NCI-H2196 (cell line): ENCODE results near the gene NTRK3.
A peak's percentile ranks its signal among the peaks of the same experiment; 100 is the strongest.

Experiments used
- DNase-seq: peaks from one replicate; lab custom pipeline; 2025; ENCODE audit not compliant: unreplicated experiment; lab: John Stamatoyannopoulos, UW

The NTRK3 gene

DNA sequence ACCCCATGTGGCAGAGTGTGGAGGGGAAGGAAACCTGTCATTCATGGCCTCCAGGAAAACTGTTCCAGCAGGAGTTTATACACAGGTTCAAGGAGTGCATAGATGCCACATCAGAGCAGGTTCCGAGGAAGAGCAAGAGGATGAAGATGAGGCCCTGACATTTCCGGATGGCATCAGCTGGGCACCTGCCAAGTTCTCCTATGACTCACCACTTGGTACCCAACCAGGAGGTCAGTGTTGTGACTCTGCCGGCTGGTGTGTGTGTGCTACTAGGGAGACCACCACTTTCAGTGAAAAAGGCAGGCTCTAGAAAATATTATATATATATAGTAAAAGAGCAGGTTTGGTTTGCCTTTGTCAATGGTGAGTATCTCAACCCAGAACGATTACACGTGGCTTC is 69.3 kb downstream of the NTRK3 start:
- peak; percentile 0 for DNase-seq

DNA sequence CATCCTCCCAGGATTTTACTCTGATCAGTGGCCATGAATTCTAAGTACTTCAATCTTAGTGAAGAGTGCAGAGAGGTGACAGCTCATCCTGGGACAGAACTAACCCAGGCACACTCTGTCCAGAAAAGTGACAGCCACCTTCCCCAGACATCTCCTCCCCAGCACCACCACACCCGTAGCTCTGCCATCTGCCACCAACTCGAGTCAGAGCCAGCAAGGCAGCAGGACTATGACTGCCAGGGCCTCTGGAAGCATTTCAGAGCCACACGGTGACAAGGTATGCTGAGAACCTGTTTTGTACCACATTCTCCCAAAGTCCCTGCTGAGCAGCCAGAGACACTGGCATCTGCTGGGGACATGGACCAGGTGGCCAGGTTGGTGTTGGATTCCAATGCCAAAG is 71.0 kb downstream of the NTRK3 start:
- no peak for DNase-seq

DNA sequence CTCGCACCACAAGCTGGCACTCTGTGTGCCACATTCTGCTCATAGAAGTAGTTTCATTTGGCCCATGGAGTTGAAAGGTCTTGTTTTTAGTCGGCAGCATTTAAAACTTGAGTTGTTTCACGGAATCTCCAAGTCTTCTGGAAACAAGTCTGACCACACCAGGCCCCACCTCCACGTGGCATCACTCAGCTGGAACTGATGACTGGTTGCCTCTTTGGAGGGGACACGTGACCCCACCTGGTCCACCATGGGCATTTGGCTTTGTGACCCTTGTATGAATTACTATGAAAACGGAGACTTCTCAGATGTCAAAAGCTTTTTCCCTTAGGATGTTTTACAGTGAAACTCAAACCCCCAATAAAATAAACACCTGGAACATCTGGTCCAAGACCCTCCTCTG is 74.9 kb downstream of the NTRK3 start:
- DNase-seq: no peak

DNA sequence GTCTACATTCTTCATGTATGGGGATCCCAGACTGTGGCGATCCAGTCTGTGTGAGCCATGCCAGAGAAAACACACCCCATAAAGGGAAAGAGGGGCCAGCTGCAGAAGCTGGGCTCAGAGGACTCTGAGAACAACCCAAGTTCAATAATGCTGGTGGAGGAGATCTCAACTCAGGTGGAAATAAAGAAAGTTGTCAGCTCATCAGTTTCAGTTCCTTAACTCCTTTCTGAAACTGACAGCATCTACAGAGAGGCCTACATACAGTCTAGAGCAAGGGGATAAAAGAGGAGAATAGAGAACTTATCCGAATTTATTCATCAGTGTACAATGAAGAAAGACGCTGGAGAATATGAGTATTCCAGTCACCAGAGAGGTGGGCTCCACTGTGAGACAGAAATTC is 77.0 kb downstream of the NTRK3 start:
- no peak for DNase-seq

DNA sequence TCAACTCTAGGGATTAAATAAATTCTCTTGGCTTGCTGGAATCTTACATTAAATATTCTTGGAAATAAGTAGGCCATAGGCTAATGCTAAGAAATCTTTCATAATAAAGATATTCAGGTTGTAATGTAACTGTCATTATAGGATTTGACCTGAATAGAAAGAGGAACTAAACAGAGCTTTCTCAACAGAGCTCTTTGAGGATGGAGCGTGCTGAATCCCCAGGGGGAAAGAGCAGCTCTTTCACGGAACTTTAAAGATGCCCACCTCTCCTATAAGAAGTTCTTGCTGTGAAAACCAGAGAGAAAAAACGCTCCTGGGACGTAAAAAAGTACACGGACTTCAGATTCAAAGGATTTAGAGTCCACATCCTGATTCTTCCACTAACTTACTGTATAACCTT is 77.9 kb downstream of the NTRK3 start:
- no peak for DNase-seq

DNA sequence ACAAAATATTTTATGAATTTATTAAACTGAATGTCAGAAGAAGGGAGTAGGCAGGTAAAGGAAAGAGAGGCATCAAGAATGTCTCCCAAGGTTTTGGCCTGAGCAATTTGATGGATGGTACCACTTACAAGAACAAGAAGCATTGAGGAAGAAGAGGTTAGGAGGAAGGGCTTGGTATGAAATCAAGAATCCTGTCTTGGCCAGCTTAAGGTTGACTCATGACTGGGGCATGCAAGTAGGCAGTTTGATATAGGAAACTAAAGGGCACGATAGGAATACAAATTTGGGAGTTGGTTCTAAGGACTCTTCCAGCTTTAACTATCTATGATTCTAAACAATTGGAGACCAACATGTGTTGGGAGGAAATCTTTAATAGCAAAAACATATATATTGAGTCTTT is 79.1 kb downstream of the NTRK3 start:
- DNase-seq: no peak

DNA sequence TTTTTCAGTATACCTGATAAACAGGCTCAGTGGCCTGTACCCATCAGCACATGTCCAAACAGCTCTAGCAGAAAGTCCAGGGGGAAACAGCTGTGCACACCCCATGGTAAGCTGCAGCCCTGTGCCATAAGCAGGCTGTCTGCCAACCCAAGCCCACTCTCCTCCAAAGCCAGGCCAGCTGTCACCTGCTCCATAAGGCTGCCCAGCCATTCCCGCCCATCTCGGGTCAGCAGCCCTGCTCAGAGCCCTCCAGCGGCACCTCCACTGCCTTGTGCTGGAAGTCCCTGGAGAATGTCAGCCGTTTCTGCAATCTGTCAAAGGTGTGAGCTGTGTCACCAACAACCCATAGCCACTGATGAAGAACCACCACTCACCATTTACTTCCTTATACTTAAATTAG is 82.0 kb downstream of the NTRK3 start:
- no peak for DNase-seq

DNA sequence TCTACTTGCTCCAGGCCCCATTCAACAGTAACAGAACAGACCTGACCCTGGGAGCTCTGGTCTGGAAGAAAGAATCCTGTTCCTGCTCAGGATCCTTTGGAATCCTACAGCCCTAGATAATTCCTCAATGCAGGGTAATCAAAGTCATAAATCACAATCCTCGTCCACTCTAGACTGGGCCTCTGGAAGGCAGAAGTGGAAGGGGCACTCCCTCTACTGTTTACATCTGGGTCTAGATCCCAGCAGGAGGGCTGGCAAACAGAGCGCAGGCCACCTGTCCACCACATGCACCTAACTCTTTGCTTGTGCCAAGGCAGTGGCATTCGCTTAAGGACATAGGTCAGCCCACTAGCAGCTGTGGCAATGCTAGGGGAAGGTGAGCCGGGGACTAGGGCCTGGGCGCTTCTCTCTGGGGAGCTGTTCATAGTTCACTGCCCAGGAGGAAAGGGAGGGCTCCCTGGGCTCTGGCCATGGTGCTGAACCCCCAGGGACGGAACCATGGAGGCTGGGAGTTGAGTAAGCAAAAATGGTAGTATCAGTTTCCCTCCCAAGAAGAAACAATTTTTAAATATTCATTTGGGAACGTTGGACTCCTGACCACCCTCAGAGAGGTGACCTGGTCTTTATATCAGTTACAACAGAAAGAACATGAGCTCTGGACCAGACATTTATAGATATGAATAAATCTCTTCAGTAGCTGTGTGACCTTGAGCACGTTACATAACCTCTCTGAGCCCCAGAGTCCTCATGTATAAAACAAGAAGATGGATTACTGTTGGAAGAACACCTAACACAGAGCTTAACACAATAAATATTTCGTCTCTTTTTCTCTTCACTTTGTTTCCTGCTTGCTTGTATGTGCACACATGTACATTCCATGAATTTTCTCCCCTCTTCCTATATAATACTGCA is 90.2 kb downstream of the NTRK3 start:
- DNase-seq: peak; percentile 15

DNA sequence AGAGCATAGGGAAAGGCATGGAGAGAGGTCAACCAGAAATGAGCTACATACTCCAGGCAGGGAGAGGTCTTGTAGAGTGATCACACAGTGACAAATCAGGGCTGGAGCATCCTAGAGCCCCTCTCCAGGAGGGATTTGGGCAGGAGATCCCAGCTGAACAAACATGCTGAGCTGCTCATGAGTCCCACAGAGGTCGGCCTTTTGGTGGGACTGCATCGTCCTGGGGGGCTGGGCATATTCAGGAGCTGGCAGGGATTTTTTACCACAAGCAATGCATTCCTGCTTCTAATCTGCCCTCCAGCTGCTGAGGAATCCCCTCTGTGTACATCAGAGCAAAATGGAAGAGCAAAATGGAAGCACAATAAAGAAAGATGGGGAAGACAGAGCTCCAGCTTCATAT is 94.9 kb downstream of the NTRK3 start:
- DNase-seq: no peak

DNA sequence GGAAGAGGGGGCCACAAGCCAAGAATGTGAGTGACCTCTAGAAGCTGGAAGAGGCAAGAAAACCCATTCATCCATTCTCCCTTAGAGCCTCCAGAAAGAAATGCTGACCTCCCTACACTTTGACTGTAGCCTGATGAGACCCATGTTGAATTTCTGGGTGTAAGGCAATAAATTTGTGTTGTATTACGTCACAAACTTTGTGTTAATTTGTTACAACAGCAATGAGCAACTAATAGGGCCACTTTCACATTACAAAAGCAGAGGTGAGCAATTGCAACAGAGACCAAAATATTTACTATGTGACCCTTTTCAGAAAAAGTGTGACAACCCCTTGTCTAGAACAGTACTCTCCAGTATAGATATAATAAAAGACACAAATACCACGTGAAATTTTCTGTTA is 101.2 kb downstream of the NTRK3 start:
- no peak for DNase-seq

DNA sequence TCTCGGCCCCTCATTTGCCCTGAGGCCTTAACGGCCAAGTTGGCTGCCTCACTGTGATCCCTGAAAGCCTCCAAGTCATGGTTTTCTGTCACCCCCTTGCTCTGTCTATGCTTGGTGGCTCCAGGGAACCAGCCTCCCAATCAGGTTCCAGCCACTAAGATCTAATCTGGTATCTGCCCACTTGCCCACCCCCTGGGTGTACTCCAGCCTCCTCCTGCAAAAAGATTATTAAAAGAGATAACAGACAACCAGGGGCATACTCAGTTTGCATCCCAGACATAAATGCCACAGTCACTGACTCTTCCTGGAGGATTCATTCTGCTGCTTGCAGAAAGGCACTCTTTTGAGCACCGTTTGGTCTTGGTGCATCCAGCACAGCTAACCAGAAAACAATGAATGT is 103.9 kb downstream of the NTRK3 start:
- DNase-seq: no peak

DNA sequence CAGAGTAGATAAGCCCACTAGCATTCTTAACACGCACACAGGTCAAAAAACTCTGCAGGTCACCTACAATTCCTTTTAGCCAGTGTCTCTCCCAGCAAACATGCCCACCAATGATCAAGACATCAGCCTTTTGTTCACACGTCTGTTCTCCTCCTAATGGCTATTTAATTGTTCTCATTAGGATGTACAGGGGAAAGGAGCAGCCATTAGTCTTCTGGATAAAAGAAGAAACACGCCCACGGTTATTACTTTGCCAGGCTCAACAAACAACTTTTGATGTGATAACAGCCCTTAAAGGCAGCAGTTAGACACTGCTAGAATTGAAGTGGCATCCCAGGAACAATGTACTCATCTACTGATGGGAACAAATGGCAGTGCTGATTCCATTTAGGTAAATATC is 108.8 kb downstream of the NTRK3 start:
- no peak for DNase-seq

DNA sequence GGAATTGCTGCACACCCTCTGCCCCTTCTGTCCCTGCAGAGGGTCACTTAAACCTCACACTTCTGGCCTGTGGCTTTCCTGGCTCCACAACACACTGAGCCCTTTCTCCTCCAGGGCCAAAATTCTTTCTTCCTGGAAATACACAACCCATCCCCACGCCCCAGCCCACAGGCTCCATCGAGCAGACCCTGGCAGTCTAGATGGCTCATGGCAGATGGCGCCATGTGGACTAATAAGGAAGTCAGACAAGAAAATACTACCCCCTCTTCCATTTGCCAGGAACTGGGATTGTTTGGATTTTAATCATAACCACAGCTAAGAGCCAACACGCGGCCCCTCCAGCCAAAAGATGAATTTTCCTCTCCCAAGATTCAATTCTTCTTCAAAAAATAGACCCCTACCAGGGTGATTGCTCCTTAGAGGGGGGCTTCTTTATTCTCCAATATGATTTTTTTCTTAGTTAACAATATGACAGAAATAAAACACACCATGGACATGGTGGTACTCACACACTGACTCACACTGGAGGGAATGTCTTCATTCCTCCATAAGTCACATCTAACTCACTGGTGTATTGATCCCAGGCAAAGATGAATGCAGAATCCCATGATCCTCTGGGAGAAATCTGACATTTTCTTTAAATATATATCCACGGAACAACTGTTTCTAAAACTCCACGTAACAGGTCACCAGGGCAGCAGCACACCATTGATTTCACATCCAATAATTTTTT is 111.5 kb downstream of the NTRK3 start:
- no peak for DNase-seq

DNA sequence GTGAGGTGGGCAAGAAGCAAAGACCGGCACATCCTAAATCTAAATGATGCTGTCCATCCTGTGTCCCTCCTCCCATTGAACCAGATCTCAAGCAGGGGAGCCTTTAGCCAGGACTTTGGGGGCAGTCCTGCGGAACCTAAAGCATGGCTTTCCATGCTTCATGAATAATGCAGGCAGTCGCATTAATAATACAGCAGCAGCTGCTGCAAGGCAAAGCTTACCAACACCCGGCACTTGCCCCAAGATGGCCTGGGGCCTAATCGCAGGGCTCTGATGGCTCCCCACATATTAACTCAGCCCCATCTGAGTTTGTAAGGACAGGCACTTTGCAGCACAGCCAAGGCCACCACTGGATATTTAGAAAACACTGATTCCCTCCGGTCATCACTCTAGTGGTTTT is 114.4 kb downstream of the NTRK3 start:
- DNase-seq: no peak

DNA sequence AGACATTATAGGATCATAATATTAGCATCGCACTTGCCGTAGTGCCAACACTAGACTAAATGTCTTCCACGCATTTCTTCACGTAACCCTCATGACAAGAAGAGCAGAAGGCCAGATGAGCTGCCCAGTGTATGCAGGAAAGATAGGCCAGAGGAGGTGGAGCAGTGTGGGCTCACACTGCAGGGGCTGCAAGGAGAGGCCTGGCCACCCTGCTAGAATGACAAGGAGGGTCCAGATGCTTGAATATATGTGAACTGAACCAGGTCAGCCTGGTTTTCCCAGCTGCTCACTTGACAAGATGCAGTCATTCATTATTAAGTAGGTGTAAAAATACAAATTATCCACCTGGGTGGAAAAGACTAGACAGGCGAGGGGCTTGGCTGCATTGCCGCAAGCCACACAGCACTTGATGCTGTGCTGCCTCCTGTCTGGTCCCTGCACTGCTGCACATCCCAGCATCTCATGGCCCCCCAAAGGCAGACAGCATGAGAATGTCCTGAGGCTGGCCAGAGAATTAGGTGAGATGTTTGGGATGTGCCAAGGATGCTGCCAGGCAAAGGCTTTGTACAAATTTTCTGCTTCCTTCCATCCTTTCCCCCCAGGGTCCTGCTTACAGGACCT is 115.2 kb downstream of the NTRK3 start:
- no peak for DNase-seq

DNA sequence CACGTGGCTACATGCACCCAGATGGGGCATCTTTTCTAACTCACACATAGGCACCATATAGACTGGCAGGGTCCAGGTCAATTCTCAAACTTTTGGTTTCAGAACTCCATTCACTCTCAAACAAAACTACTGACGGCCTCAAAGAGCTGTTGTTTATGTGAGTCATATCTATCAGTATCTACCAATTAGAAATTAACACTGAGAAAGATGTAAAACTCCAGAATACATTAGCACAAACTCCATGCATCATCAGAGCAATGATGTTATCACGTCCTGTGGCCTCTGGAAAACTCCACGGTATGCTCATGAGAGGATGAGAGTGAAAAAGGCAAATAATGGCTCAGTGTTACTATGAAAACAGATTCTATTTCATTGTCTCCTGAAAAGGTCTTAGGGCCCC is 116.1 kb downstream of the NTRK3 start:
- DNase-seq: no peak

DNA sequence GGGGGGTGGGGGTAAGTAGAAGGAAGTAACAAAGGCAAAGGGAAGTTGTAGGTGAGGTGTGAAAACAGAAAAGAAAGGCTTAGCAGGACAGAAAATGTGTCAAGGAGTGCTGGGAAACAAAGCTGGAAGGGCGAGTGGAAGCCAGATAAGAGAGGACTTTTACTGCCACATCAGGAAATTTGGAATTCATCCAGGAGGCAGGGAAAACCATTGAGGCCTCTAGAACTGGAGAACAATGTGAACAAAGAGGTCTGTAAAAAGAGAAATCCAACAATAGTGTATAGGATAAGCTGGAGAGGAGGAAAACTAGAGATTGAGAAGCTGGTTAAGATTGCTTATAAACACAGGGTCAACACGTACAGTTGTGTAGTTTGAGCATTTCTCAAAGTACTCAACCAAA is 116.6 kb downstream of the NTRK3 start:
- DNase-seq: no peak

DNA sequence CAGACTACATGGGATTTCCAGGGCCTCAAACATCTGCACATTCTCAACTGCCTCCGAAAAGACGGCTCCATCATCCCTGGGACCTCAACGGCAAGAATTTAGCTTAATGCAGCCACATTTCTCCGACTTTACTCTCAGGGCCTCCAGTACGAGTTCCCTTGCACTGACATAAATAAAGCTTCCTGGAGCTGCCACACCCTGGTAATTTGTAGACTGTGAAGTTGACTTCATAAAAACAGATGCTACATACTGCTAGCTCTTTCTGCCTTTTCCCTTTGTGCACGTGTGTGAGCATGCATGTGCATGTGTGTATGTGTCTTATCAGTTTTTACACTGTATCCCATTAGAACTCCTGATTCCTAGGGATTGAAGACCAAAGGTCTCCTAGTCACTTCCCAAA is 122.7 kb downstream of the NTRK3 start:
- DNase-seq: no peak

DNA sequence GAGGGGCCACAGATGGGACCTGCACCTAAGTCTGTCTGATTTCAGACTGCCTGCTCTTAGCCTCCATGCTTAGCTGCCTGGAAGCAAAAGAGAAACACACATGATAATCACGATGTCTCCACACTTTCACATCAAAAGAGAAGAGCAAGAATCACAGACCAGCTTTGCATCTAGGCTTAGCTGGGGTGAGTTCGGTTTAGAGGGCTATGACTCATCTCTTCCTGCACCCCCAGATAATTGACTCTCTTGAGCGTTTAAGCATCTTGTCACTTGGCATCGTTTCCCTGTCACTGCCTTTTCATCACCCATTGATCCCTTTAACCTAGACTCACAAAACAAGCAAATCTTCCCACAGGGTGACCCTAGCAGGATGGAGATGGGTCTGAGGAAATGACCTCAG is 124.0 kb downstream of the NTRK3 start:
- no peak for DNase-seq

DNA sequence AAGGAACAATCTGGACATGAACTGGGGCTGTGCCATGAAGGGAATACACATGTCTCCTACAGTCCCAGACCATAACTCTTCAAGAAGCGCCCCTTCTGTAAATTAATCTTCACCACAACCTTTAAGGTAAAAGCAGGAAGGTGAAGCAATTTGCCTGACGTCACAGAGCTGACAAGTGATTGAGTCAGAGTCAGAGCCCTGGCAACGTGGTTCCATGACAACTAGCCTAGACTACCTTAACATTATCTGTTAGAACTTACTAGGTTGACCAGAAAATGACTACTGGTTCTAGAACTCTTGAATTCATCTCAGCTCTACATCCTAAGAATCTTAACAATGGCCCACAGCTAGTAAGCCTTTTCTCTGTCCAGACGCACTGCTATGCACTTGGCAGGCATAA is 124.6 kb downstream of the NTRK3 start:
- DNase-seq: no peak

DNA sequence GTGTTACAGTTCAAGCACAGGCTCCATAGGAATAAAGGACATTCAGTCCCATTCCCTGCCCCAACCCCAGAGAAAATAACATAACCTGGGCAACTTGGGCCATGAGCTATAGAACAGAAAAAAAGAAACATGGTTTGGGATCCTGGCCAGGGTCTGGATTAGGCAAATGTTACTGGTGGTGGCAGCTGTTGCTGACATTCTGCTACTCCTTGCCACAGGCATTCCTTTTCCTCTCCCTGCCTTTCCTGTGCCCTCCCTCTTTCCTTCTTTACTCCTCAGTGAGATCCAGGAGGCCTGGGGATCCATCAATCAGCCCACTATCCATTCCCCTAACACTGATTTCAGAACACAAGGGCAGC is 129.1 kb downstream of the NTRK3 start:
- DNase-seq: no peak
